GM21786 (cell line): Measurements from ENCODE around the gene DCLK1.
A peak's percentile ranks its signal among the peaks of the same experiment; 100 is the strongest.

Experiments
- ATAC-seq: cut with Tn5 transposase; IDR thresholded peaks from one replicate; pipeline ENCODE4 v1.9.1; 2021; ENCODE audit not compliant: unreplicated experiment

Gene DCLK1

DNA sequence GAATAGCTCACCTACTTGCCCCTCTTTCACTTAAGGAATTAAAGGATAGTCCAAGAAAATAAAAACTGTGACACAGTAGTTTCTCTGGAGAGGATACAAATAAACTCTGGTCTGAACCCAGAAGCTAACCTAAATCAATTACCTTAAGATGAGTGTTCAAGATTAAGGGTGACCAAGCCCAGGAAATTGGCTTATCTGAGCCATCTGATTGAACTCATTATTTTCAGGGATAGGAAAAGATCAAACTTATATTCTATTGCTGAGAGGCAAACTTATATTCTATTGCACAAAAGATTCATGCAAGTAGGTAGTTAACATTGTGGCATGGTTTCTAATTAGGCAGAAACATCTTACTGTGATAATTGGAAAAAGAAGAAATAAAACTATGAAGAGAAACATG, 175.1 kb downstream of the DCLK1 start:
- no peak for ATAC-seq

- no peak for ATAC-seq
These were observed 177.0 kb downstream of the DCLK1 start for GRCh38 chr13:35954207-35954560.

DNA sequence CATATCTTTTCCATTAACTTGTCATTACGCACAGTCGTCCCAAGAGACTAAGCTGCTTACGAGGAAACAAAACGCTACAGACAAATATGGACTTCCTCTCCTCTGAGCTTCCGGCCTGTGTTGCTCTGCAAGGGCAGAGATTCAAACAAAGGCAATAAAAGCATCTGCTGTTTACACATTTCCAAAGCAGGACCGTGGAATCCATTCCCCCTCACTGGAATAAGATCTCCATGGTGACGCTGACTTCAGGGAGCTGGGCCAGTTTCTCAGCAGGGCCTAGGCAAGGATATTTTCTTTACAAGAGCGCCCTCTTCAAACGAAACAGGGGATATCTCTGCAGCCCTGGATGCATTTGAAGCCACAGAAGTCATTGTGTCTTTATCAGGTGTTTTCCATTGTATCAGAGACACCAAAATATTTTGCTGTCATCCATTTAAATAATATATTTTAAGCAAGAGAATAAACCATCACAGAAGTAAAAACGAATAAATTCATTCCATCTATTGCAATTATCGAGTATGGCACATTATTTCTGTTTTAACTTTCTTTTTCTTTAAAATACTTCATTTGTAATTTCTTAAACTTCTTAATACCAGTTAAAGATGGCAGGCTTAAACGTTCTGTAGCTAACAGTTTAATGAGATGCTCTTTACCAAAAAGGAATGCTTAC, 177.5 kb downstream of the DCLK1 start:
- peak; percentile 74 for ATAC-seq

DNA sequence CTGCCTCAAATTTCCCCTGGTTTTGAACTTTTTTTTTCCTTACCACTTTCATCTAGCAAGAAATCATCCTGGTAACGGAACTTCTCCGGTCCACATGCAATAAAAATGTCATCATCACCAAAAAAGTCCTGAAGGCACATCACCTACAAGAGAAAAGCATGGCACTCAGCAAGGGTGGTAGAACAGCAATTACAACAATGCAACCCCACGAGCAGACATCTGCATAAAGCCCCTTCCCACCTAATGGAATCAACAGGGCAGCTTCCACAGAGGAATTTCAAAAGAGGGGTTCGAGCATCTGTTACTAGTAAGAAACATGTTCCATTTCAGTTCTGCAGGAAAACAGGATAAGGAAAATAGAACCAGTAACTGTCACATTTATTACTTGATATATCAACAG, 183.9 kb downstream of the DCLK1 start:
- no peak for ATAC-seq

DNA sequence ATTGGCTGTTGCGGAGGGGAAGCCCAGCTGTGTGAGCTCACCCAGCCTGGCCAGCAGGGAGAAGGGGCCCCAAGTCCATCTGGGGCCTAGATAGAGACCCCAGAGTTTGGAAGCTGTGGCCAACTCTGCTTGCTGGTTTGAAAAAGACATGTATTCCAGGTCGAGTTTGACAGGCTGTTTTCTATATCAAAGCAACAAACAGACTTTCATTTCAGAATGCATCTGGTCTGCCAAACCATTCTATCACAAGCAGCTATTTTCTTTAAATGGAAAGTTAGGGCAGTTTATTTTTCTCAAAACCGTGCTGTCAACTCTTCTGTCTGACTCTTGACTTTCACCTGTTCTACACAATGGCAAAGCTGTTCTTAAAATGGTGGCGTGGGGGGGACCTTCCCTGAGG, 185.8 kb downstream of the DCLK1 start:
- no peak for ATAC-seq

DNA sequence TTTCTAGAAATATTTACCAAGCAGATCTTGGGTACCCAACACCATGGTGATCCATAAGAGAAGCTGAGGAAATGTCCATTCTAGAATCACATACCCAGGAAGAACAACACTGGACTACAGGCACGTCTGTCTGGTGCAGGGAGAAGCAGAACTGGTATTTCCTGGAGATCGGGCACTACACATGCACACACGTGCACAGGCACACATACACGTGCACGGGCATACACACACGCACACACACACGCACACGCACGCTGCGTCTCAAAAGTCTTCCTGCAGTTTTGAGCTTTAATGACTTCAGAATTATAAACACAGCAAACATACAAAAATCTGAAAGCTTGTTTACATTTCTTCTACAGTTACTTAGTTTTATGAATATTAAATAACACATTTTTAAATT, 189.8 kb downstream of the DCLK1 start:
- no peak for ATAC-seq

- ATAC-seq = no peak
These were observed 190.4 kb downstream of the DCLK1 start for GRCh38 chr13:35940734-35941133.

GRCh38 chr13:35936246-35936978, 194.8 kb downstream of the DCLK1 start:
- ATAC-seq = no peak

- peak; percentile 85 for ATAC-seq
These were observed 200.2 kb downstream of the DCLK1 start for GRCh38 chr13:35930665-35931631.

GRCh38 chr13:35927567-35928021, 203.6 kb downstream of the DCLK1 start:
- ATAC-seq = no peak

- ATAC-seq = no peak
These were observed 204.2 kb downstream of the DCLK1 start for GRCh38 chr13:35926859-35927530.

GRCh38 chr13:35925669-35926068, 205.5 kb downstream of the DCLK1 start:
- ATAC-seq = no peak

- no peak for ATAC-seq
These were observed 207.8 kb downstream of the DCLK1 start for GRCh38 chr13:35923347-35923746.

- ATAC-seq = no peak
These were observed 210.4 kb downstream of the DCLK1 start for GRCh38 chr13:35920816-35921215.

- peak; percentile 6 for ATAC-seq
These were observed 213.1 kb downstream of the DCLK1 start for GRCh38 chr13:35917942-35918645.

DNA sequence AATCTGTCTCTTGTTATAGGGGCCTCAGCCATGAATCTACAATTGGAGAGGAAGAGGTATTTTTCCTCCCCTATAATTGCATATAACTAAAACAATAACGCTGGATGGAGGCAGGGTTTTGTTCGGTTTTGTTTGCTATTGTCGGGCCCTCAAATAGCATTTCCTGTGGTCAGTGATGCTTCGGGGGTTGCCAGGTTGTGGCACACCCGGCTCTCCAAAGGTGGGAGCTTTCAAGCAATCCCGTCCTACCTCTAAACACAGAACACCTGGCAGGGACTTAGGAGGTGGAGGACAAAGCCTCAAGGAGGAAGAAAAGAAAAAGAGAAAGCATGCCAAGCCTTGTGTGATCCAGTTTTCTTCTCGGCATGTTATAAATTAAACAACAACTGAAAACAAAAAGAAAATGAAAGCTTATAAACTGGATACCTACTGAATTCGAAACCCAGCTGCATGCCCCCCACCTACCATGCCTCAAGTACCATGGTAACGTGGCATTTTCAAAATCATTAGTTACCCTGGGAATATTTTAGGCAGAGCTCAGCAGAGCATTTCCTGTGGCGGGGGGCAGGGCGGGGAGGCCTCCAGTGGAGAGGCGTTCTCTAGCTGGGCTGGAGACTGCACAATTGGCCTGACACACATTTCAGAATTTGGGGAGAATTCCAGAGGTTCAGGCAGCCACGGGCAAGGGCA, 213.8 kb downstream of the DCLK1 start:
- ATAC-seq = peak; percentile 87

- ATAC-seq = no peak
These were observed 215.0 kb downstream of the DCLK1 start for GRCh38 chr13:35916146-35916545.

GRCh38 chr13:35914662-35915061, 216.5 kb downstream of the DCLK1 start:
- ATAC-seq = no peak

DNA sequence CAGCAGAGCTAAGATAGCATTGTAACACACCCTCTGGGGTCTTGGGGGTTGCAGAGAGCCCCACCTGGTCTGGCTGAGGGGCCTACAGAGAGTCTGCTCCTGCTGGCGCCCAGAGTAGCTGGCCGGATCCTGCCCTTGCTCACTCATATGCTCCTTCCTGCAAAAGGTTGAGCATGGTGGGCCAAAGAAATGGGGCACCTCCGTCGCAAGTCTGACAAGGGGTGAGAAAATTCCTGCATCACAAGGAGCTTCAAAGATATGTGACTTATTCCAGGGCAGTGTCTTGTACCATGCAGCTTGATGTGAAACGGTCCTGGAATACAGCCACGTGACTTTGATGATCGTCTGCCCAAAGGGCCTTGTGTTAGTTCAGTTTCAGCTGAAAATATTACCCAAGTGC, 218.3 kb downstream of the DCLK1 start:
- ATAC-seq = no peak
